NOMO-1 treated with dmso at 0.1 percent for 144 hours (cell line): ENCODE data around the gene RASIP1.
A peak's percentile ranks its signal among the peaks of the same experiment; 100 is the strongest.

Experiments used
- DNase-seq: peaks from one replicate; lab custom pipeline; 2025; ENCODE audit not compliant: unreplicated experiment; lab: John Stamatoyannopoulos, UW

Gene RASIP1

DNA sequence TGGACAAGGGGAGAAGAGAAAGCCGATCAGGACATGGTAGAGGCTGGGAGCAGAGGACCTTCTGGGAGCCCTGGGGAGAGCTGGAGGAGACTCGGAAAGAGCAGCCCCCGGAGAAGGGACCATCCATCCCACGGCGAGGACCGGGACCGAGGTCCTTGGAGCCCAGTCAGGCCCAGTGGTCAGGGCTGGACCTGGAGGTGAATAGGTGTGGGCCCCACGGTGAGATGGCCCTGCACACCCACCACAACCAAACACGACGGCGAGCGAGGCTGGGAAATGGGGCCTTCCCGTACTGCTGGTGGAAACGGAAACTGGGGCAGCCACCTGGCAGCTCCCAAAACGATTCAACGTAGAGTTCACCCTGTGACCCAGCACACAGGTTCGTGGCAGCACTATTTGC lies 63.9 kb downstream of the RASIP1 start:
- no peak for DNase-seq

DNA sequence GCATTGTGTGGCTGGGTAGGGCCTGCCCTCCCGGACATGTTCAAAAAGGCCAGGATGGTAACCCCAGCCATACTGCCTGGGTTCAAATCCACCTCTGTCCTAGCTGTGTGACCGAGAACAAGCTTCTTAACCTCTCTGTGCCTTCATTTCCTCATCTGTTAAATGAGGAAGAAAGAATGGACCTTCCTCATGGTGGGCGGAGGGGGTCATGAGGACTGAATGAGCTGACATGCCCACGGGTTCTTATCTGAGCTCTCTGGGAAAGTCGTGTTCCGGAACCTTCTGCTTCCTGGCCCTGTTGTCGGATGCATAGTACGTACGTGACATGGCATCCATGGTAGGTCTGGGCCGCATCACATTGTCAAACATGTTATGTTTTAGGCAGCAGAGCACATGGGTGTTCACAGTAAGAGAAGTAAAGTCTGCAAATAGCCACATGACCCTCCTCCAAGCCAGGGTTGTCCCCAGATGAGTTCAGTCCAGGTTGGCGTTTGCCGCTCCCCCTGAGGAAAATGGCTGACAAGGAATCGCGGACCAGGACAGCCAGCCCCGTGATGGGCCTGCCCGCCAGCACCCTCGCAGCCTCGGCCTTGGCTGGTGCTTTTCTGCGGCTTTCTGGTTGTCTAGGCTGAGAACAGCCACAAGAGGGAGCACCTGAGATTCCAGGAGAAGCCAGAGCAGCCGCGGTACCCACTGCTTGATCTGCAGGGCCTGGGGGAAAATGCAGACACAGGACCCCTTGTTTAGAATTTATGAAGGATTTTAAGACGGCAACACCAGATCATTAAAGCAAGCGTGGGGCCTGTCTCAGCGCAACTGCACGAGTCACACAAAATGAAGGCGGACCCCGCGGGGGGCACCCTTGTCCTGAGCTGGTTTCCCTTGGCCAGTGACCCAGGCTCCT lies 65.2 kb downstream of the RASIP1 start:
- DNase-seq: peak; percentile 43

DNA sequence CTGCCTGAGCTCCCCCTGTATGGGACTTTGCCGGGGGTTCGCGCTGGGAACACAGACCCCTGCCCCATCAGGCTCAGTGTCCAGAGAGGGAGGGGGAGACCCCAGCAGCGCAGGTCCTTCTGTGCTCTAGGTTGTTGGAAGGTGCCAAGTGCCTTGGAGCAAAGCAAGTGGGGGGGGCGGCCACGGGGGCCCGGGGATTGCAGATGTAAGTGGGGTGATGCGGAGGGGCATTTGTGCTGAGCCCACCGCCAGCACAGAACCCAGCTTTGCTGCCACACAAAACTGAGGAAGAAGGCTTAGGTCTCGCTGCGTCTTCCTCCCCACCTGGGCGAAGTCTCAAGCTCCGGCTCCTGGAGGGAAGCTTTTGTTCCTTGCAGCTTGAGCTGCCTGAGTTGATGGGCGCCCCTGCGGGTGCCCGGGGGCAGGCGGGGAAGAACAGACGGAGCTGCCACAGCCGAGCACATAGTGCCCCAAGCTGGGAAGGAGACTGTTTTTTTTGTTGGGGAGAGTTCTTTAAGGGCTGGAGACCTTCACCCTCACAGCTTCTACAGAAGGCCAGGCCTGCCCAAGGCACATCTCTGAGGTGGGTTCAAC lies 66.1 kb downstream of the RASIP1 start:
- DNase-seq: no peak

DNA sequence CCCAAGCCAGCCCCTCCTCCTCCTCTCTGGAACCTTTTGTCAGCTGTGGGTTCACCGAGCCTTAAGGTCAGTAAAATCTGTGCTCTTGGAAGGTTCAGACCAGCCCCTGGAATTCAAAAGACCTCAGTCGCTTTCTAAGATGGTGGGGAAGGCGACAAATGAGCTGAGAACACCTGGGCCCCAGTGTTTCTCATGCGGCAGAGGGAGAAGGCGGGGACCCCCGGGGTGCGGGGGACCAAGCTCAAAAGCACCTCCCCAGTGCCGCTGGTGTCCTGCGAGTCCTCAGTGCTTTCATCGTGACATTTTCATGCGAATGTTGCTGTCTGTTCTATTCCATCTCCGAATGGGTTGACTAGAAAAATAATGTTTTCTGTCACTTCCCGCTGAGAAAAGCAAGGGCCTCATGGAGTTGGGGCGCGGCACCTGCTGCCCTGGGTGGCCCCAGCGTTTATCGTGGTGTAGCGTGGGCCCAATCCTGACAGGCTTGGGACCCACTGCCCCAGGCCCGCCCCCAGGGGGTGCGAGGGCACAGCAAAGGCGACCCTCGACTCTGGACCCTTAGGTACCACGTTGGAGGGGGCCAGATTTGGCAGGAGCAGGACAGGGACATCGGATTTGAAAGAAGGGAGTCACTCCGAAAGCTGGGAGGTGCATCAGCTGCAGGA lies 66.8 kb downstream of the RASIP1 start:
- no peak for DNase-seq

DNA sequence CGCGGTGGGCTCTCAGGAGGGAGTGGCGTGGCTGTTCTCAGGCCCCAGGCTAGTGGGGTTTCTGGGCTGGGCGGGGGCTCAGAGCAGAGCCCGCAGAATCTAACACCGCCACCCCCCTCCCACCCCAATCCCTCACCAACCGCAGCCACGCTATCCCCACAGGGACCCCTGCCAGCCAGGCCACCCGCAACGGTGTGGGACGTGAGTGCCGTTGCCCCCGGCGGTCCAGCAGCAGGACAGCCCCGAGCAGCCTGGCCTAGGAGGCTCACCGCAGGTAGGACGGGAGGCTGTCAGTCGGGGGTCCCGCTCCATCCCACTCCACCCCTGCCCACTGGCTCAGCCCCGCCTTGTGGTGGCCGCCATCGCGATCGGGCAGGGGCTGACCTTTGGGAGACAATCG lies 67.4 kb downstream of the RASIP1 start, which contains the start of gene NTN5:
Gene NTN5, minus strand, starts transcription at position 24 of the 400 bp plus-strand sequence. CDS start 2,031 bp downstream, outside the sequence.
- no peak for DNase-seq

DNA sequence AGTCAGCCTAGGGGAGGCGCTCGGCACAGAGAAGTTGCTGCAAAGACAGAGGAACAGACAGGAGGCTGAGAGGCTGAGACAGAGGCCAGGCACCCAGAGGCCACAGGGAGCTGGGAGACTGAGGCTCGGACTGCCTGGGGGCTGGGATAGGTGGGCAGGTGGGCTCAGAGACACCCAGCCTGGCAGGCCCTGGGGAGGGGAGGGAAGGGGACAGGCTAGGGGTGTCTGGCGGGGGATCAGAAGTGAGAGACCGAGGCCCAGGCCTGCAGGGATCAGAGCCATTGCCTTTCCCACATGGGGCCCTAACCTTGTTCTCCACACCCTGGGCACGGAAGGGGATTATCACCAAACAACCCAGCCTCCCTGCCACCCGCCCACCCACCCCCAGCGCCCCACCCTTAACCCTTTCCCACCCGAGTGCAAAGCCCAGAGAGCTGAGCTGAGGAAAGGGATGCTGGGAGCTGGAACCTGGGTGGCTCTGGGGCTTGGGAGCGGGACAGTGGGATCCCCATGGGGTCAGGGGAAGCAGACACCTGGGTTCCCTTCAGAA lies 68.9 kb downstream of the RASIP1 start:
- DNase-seq: no peak

DNA sequence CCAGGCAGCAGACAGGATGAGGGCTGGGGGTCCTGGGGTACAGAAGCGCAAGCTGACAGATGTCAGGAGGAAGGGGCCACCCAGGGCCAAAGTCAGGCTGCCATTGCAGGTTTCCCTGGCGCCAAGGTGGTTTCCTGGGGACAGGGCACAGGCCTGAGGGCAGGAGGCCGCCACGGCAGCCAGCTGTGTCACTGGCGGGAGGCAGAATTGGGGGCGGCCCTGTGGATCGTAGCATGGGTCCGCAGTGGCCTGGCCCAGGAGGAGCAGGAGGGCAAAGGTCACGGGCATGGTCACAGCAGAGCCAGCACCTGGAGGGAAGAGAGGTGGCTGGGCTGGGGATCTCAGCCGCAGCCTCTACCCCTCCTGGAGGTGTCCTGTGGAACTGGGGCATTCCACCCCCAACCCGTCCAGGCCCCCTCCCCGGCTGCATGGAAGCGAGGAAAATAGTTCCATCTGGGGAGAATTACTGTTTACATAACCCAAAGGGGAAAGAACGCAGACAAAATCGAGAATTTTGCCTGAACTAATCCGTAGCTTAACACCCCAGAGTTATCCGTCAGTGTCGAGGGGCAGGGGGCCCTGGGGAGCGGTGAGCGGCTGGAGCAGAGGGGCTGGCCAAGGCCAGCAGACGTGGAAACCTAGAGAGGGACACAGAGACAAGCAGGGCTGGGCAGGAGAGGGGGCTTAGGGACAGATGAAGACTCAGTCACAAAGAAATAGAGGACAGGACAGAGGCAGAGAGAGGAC lies 69.5 kb downstream of the RASIP1 start:
- no peak for DNase-seq
